ENCODE results near the gene BUD13. TPM values are rescaled to one million over a fixed set of nuclear protein-coding genes. Genes with fewer than 3 reads are reported as not detected.
"Not testable (repeated sequence)": the region's sequence is repeated elsewhere in the genome, so short reads cannot be mapped to it uniquely, and the experiment has no call there.

The BUD13 gene, protein sequence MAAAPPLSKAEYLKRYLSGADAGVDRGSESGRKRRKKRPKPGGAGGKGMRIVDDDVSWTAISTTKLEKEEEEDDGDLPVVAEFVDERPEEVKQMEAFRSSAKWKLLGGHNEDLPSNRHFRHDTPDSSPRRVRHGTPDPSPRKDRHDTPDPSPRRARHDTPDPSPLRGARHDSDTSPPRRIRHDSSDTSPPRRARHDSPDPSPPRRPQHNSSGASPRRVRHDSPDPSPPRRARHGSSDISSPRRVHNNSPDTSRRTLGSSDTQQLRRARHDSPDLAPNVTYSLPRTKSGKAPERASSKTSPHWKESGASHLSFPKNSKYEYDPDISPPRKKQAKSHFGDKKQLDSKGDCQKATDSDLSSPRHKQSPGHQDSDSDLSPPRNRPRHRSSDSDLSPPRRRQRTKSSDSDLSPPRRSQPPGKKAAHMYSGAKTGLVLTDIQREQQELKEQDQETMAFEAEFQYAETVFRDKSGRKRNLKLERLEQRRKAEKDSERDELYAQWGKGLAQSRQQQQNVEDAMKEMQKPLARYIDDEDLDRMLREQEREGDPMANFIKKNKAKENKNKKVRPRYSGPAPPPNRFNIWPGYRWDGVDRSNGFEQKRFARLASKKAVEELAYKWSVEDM
- total RNA-seq (2014; rRNA removed; shearing (Covaris generic); ENCODE audit: low replicate concordance), result 18.1 and 27.3 TPM in 2 replicates

DNA sequence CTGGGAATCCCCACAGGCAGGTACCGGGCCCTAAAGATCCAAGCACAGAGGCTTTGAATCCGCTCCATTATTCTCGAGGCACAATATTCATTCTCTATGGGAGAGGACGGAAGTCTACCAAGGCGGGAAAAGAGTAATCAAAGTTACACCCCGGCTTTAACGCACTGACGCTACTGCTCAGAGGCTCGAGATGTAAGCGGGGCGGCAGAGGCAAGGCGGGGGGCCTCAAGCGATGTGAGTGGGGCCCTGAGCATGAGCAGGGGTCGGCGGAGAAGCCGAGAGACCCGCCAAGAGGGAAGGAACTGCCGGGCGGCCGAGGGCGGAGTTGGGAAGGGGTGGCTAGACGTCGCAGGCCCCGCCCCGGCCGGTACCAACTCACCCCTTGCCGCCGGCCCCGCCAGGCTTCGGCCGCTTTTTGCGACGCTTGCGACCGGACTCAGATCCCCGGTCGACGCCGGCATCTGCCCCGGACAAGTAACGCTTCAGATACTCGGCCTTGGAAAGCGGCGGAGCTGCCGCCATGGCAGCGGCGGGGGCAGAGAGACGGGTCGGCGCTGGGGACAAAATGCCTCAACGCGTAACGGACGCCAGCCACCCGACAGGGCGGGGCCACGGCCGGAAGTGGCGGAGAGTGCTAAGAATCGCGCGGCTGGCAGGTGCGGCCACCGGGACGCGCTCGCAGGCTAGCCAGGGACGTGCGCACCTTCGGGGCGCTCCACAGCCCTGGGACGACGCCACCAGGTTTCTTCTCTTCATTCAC lies at the start of gene BUD13:
TSS of gene BUD13 (minus strand) at position 545 of the 760 bp plus-strand sequence. CDS start at position 522, 23 bp downstream.
- in situ Hi-C loops (cut with HindIII; ENCODE audit: low pct_unique_long_range_greater_than_20kb, low sequenced_read_pairs), result no loop called here
- peak; percentile 80 for DNase-seq (ENCODE audit: low read depth)

DNA sequence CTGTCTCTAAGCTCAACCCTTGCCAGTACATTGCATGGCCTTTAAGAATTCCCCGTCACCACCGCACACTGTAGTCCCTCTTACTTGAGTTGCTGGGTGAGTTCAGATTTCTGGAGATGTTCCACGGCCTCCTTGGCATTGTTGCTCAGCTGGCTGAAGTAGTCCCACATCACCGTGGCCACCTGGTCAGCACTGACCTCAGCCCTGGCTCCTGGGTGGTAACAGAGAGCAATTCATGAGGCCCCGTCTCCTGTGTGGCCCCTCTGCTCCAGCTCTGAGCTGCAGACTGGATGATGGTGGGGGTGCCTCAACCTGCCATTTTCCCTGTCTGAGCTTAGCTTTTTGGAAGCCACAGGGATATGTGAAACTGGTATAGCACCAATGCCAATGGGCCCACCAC lies 49.8 kb upstream of the BUD13 start:
- in situ Hi-C loops (cut with HindIII; ENCODE audit: low pct_unique_long_range_greater_than_20kb, low sequenced_read_pairs), result no loop called here
- no peak for DNase-seq (ENCODE audit: low read depth)

DNA sequence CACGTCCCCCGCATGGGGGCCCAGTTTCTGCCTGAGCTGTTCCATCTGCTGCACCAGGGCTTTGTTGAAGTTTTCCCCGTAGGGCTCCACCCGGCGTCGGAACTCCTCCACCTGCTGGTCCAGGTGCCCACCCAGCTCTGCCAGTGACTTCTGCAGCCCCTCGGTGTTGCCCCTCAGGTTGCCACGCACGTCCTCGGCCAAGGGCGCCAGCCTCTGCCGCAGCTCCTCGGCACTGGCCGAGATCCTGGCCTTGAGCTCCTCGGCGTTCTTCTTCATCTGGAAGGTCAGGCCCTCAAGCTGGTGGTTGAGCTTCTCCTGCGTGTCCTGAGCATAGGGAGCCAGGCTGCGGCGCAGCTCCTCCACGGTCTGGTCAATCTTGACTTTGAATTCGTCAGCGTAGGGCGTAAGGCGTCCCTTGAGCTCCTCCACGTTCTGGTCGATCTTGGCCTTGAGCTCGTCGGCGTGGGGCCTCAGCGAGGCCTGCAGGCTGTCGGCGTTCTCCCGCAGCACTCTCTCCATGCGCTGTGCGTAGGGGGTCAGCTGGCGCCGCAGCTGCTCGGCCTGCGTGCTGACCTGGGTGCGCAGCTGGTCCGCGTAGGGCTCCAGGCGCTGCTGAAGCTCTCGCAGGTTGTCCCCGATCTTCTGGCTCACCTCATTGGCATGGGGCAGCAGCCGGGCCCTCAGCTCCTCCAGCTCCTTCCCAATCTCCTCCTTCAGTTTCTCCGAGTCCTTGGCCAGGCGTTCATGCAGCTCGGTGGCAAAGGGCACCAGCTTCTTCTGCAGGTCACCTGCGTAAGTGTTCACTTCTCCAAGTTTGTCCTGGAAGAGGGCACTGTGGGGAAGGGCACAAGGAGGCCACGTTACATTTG lies 48.5 kb upstream of the BUD13 start:
- in situ Hi-C loops (cut with HindIII; ENCODE audit: low pct_unique_long_range_greater_than_20kb, low sequenced_read_pairs), result no loop called here
- no peak for DNase-seq (ENCODE audit: low read depth)

DNA sequence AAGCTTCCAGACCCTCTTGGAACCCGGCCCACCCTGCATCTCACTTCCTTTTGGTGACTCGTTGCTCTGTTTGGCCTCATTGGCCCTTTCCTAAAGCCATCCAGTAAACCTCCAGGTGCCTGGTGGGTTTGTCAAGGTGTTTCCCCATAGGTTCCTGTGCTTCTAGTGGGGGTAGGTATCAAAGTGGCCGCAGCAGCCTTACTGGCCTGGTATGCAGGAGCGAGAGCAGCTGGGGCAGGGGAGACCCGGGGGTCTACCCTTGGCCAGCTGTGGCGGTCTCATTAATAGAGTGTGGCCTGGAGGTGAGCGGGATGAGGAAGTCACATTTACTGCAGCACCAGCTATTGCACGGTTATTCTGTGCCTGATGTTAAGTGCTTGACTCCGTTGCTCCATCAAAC lies 46.3 kb upstream of the BUD13 start:
- DNase-seq (ENCODE audit: low read depth), result no peak
- in situ Hi-C loops (cut with HindIII; ENCODE audit: low pct_unique_long_range_greater_than_20kb, low sequenced_read_pairs), result no loop called here

DNA sequence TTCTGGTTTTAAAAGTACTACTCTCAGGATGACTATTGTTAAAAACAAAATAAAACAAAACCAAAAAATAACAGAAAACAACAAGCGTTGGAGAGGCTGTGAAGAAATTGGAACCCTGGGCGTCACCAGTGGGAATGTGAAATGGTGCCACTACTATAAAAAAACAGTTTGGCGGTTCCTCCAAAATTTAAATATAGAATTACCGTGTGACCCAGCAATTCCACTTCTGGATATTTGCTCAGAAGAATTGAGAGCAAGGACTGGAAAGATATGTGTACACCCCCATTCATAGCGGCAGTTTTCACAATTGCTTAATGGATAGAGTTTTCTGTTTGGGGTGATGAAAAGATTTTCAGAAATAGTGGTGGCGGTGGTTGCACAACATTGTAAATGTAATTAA lies 41.7 kb upstream of the BUD13 start:
- in situ Hi-C loops (cut with HindIII; ENCODE audit: low pct_unique_long_range_greater_than_20kb, low sequenced_read_pairs), result no loop called here
- DNase-seq (ENCODE audit: low read depth), result no peak

DNA sequence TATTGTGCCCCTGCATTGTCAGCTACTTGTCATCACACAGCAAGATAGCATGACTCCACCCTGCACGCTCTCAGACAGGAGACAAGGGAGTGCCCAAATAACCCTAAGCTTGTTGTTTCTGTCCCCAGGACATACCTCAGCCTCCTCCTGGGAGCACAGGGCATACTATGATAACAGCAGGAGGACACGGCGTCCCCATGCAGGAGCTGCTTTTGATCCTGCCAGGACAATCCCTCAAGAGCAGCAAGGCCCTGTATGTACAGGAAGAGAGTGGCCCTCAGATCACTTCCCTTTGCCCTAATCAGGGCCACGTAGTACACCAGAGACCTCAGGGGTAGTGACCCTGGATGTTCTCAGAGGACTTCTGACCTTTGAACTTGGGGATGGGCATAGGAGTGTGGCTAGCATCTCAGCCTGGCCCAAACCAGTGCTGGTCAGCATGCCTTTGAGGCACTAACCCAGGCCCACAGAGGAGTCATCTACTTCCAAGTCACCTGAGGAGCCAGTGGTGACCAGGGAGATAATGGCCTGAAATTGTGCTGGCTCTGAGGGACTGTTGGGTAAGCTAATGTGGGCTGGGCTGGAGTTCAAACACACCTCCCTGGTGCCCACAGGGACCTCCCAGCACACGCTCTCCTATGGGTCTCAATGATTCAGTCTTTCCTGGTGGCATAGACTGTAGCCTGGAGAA lies 41.1 kb upstream of the BUD13 start:
- in situ Hi-C loops (cut with HindIII; ENCODE audit: low pct_unique_long_range_greater_than_20kb, low sequenced_read_pairs), result no loop called here
- no peak for DNase-seq (ENCODE audit: low read depth)

DNA sequence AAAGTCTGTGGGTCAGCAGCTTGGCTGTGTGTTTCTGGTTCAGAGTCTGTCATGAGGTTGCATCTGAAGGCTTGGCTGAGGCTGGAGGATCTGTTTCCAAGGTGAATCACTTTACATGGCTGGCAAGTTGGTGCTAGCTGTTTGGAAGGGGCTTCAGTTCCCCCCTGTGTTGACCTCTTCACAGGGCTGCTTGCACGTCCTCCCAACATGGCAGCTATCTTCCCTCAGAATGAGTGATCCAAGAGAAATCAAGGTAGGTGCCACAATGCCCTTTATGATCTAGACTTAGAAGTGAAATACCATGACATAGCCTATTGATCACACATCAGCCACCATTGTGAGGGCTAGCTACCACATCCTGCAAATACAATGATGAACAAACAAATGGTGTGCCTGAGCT lies 40.4 kb upstream of the BUD13 start:
- in situ Hi-C loops (cut with HindIII; ENCODE audit: low pct_unique_long_range_greater_than_20kb, low sequenced_read_pairs), result no loop called here

DNA sequence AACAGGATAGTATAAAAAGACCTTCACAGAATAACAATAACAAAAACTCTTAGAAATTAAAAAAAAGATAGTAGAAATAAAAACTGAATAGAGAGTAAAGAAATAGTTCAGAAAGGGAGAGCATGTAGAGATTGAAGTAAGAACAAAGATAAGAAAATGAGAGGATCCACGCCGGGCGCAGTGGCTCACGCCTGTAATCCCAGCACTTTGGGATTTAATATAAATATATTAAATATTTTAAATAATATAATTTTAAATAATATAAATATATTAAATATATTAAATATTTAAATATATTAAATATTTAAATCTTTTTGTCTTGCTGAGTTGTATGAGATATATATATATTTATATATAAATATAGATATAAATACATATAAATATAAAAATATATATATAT lies 39.3 kb upstream of the BUD13 start:
- in situ Hi-C loops (cut with HindIII; ENCODE audit: low pct_unique_long_range_greater_than_20kb, low sequenced_read_pairs), result no loop called here
- DNase-seq (ENCODE audit: low read depth), result no peak

More for the DNA sequence above, 40.4 kb upstream of the BUD13 start:
- no peak for DNase-seq (ENCODE audit: low read depth)

DNA sequence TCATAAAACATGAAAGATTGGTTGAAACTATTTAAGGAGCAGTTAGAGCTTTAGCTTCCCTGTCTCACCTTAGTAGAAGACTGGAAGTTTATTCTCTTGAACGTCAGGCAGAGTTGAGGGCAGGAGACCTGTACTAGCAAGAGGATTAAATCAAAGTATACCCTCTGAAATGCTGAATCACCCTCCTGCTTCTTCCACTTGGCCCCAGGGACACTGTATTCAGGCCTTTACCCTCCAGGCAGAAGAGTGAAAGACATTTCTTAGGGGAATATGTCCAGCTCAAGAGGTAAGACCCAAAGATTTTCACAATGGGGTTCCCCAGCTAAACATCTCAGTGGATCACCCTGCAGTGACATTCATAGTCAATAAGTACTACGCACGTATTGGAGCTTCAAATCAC lies 38.4 kb upstream of the BUD13 start:
- no peak for DNase-seq (ENCODE audit: low read depth)

DNA sequence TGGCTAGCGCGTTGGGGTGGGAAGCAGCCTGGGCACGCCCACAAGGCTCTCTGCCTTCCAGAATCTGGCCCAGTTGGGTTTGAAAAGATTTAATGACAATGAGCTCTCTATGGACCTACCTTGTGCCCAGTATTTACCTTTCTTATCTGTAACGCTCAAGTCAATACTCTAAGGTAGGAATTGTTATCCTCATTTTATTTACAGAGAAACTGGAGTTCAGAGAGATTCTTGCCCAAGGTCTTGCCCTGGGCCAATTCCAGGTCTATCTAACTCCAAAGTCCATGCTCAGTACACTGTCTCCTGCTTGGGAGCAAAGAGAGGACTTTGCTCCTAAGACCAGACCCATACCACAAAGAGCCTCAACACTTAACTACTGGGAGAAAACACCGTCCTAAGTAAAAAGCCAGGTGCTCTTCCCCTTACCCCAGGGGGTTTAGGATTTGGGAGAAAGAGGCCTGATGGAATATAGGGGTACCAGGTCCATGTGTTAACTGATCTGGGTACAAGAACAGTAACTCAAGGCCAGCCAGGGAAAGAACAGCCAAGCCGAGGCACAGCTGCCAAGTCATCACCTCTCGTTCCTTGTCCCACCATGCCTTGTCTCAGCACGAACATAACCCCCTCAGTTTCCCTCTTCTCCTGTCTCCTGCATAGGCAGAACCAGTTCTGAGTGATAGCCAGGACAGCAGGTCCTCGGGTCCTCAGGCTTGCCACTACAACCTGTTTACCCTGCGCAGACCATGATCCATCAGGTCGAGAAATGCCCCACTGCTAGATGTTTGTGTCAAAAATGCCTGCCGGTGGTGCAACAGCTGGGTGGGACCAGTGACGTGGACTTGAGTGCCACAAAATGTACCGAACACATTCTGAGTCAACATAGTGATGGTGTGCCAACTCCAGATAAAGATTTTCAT lies 35.7 kb upstream of the BUD13 start:
- no peak for DNase-seq (ENCODE audit: low read depth)

More for the DNA sequence above, 38.4 kb upstream of the BUD13 start:
- in situ Hi-C loops (cut with HindIII; ENCODE audit: low pct_unique_long_range_greater_than_20kb, low sequenced_read_pairs), result no loop called here

DNA sequence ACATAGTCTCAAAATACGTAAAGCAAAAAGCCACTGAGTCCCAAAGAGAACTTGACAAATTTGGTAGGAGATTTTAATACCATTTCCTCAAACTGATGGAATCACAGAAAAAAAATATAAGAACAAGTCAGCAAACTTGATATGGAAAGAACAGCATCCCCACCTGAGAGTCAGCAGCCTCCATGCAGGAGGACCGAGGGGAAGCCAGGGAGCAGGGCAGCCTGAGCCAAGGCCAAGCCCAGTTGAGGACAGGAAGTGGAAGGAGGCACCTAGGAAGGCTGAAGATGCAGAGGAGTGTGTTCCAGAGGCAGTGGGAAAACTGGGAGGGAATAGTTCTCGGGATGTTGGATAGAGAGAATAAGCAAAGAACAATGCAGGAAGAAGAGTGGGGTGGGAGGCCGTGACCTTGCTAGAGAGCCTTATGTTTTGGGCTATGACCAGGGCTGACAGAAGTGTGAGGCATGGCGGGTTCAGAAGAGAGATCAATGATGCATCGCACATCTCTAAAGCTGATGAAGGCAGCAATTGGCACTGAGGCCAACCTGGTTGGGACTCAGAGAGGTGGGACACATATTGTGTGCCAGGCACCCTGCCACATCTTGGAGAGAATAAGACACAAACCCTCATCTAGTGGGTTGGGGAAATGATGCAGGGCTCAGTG lies 34.9 kb upstream of the BUD13 start:
- in situ Hi-C loops (cut with HindIII; ENCODE audit: low pct_unique_long_range_greater_than_20kb, low sequenced_read_pairs), result no loop called here
- DNase-seq (ENCODE audit: low read depth), result no peak

More for the DNA sequence above, 35.7 kb upstream of the BUD13 start:
- in situ Hi-C loops (cut with HindIII; ENCODE audit: low pct_unique_long_range_greater_than_20kb, low sequenced_read_pairs), result no loop called here

DNA sequence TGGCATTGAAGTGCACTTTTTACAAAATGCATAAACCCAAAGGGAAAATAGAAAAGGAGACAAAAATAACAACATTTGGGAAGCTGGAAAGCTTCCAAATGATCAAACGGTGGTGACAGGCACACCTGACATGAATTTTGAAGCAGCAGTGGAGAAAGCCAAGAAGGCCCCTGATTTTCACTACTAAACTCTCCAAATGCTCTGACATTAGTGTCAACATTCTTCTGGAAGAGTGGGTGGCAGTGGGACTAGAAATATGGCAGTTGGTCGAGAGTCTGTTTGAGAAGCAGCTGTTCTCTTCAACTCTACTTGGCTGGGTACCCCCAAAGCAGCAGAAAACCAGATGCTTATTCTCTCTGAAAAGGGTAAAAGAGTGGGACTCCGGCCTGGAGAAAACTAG lies 31.2 kb upstream of the BUD13 start:
- in situ Hi-C loops (cut with HindIII; ENCODE audit: low pct_unique_long_range_greater_than_20kb, low sequenced_read_pairs), result no loop called here
- DNase-seq (ENCODE audit: low read depth), result no peak

DNA sequence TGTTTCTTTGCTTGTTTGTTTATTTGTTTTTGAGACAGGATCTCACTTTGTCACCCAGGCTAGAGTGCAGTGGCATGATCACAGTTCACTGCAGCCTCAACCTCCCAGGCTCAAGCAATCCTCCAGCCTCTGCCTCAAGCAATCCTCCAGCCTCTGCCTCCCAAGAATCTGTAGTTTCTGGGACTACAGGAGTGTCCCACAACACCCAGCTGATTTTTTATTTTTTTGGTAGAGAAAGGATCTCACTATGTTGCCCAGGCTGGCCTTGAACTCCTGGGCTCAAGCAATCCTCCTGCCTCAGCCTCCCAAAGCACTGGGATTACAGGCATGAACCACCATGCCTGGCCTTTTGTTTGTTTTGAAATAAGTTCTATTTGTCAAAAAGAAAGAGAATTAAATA lies 28.9 kb upstream of the BUD13 start:
- in situ Hi-C loops (cut with HindIII; ENCODE audit: low pct_unique_long_range_greater_than_20kb, low sequenced_read_pairs), result not testable (repeated sequence)

DNA sequence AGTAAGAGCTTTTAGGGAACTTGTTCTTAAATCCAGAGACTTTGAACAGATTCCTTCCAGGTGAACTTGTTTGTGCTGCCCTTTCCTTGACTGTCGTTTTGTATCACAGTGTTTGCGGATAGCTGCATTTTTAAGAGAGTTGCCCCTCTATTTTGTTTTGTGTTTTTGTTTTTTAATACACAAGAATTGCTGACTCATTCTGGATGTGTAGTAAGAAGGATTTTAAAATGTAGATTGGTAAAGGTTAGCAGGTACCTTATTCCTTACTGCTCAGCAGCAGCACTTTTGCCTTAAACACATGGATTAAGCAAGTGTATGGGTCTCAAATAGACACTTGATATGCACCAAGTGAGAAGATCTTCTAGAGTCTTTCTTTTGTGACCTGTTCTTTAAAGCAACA lies 27.8 kb upstream of the BUD13 start:
- DNase-seq (ENCODE audit: low read depth), result no peak

More for the DNA sequence above, 28.9 kb upstream of the BUD13 start:
- not testable (repeated sequence) for DNase-seq (ENCODE audit: low read depth)

DNA sequence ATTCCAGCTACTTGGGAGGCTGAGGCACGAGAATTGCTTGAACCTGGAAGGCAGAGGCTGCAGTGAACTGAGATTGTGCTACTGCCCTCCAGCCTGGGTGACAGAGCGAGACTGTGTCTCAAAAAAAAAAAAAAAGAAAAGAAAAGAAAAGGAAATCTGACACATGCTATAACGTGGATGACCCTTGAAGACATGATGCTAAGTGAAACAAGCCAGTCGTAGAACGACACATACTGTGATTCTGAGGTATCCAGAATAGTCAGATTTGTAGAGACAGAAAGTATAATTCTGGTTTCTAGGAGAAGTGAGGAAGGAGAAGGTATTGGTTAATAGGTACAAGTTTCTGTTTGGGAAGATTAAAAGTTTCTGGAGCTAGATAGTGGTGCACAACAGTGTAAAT lies 25.6 kb upstream of the BUD13 start:
- DNase-seq (ENCODE audit: low read depth), result no peak
- in situ Hi-C loops (cut with HindIII; ENCODE audit: low pct_unique_long_range_greater_than_20kb, low sequenced_read_pairs), result no loop called here

More for the DNA sequence above, 27.8 kb upstream of the BUD13 start:
- in situ Hi-C loops (cut with HindIII; ENCODE audit: low pct_unique_long_range_greater_than_20kb, low sequenced_read_pairs), result no loop called here

DNA sequence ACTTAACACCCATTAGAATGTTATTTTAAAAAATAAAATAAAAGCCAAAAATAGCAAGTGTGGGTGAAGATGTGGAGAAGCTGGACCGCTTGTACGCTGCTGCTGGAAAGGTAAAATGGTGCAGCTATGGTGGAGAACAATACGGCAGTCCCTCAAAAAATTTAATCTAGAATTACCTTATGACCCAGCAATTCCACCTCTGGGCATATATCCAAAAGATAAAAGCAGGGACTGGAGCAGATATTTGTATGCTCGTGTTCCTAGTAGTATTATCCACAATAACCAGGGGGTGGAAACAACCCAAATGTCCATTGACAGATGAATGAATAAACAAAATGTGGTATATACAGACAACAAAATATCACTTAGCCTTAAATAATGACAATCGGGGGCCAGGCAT lies 25.0 kb upstream of the BUD13 start:
- in situ Hi-C loops (cut with HindIII; ENCODE audit: low pct_unique_long_range_greater_than_20kb, low sequenced_read_pairs), result no loop called here
- no peak for DNase-seq (ENCODE audit: low read depth)

Measured in Caki2 (cell line).